HFFc6 (cell line): ENCODE results near the gene KDM4E. TPM values are rescaled to one million over a fixed set of nuclear protein-coding genes. Genes with fewer than 3 reads are reported as not detected.

ENCODE experiments used
- DNase-seq: peaks from one replicate; pipeline ENCODE4 v3.0.0-alpha.2; 2018
- H3K27ac Mint-ChIP-seq: 2 replicates; pipeline ENCODE4 v1.8.0; 2020; ENCODE audit warnings: mild to moderate bottlenecking, mixed read lengths
- H3K27me3 Mint-ChIP-seq: 2 replicates; pipeline ENCODE4 v1.8.0; 2021; ENCODE audit warnings: mild to moderate bottlenecking, moderate library complexity, mixed read lengths; ENCODE audit not compliant: insufficient read depth
- H3K36me3 Mint-ChIP-seq: 2 replicates; pipeline ENCODE4 v1.8.0; 2021; ENCODE audit warnings: low read depth, mixed read lengths
- H3K4me1 Mint-ChIP-seq: 2 replicates; pipeline ENCODE4 v1.8.0; 2020; ENCODE audit warnings: low read depth, mixed read lengths
- H3K4me3 Mint-ChIP-seq: 2 replicates; pipeline ENCODE4 v1.8.0; 2020; ENCODE audit warnings: mild to moderate bottlenecking, moderate library complexity, mixed read lengths
- H3K9me3 Mint-ChIP-seq: 2 replicates; pipeline ENCODE4 v1.8.0; 2020; ENCODE audit warnings: mild to moderate bottlenecking, mixed read lengths
- total RNA-seq, 6 experiments: library from RNA; stranded (reverse); fragmentation: NEBNext Ultra II Directional; extraction: Animal tissue kit (Norgen Biotek cat#: 25700); gene quantifications; 2 replicates in 1 of 6; 3 replicates in 5 of 6; pipeline ENCODE4 v1.2.3, GENCODE V29; 2021
- TF ChIP-seq, protein P1 (sequence below): fragments of 200-600 bp; sonication (generic); IDR thresholded peaks from 2 replicates; pipeline ENCODE4 v1.5.0; 2021; ENCODE audit warnings: antibody characterized with exemption, mild to moderate bottlenecking

The KDM4E gene
- total RNA-seq, 6 experiments from 2014 or later: not detected

DNA sequence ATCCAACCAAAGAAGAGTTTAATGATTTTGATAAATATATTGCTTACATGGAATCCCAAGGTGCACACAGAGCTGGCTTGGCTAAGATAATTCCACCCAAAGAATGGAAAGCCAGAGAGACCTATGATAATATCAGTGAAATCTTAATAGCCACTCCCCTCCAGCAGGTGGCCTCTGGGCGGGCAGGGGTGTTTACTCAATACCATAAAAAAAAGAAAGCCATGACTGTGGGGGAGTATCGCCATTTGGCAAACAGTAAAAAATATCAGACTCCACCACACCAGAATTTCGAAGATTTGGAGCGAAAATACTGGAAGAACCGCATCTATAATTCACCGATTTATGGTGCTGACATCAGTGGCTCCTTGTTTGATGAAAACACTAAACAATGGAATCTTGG, 27.6 kb upstream of the KDM4E start:
- H3K4me3 Mint-ChIP-seq: no peak overlapping the region
- TF ChIP-seq, protein P1, sequence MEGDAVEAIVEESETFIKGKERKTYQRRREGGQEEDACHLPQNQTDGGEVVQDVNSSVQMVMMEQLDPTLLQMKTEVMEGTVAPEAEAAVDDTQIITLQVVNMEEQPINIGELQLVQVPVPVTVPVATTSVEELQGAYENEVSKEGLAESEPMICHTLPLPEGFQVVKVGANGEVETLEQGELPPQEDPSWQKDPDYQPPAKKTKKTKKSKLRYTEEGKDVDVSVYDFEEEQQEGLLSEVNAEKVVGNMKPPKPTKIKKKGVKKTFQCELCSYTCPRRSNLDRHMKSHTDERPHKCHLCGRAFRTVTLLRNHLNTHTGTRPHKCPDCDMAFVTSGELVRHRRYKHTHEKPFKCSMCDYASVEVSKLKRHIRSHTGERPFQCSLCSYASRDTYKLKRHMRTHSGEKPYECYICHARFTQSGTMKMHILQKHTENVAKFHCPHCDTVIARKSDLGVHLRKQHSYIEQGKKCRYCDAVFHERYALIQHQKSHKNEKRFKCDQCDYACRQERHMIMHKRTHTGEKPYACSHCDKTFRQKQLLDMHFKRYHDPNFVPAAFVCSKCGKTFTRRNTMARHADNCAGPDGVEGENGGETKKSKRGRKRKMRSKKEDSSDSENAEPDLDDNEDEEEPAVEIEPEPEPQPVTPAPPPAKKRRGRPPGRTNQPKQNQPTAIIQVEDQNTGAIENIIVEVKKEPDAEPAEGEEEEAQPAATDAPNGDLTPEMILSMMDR: peak; percentile 21; the same call in 1 of the 2 replicates
- DNase-seq: no peak
- H3K9me3 Mint-ChIP-seq: no peaks in the 10 kb centered on the region
- H3K4me1 Mint-ChIP-seq: no peaks in the 10 kb centered on the region
- no peaks in the 10 kb centered on the region for H3K36me3 Mint-ChIP-seq
- H3K27ac Mint-ChIP-seq: no peak overlapping the region
- H3K27me3 Mint-ChIP-seq: peaks cover 3% of the 10 kb centered on the region; the same call in 1 of the 2 replicates

DNA sequence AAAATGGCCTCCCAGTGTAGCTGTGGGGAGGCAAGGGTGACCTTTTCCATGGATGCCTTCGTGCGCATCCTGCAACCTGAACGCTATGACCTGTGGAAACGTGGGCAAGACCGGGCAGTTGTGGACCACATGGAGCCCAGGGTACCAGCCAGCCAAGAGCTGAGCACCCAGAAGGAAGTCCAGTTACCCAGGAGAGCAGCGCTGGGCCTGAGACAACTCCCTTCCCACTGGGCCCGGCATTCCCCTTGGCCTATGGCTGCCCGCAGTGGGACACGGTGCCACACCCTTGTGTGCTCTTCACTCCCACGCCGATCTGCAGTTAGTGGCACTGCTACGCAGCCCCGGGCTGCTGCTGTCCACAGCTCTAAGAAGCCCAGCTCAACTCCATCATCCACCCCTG, 26.8 kb upstream of the KDM4E start:
- H3K4me3 Mint-ChIP-seq: no peak overlapping the region
- H3K27ac Mint-ChIP-seq: no peak overlapping the region
- H3K9me3 Mint-ChIP-seq: no peaks in the 10 kb centered on the region
- DNase-seq: no peak
- H3K4me1 Mint-ChIP-seq: no peaks in the 10 kb centered on the region
- H3K36me3 Mint-ChIP-seq: no peaks in the 10 kb centered on the region
- TF ChIP-seq, protein P1: no peak
- H3K27me3 Mint-ChIP-seq: peaks cover 3% of the 10 kb centered on the region; the same call in 1 of the 2 replicates

DNA sequence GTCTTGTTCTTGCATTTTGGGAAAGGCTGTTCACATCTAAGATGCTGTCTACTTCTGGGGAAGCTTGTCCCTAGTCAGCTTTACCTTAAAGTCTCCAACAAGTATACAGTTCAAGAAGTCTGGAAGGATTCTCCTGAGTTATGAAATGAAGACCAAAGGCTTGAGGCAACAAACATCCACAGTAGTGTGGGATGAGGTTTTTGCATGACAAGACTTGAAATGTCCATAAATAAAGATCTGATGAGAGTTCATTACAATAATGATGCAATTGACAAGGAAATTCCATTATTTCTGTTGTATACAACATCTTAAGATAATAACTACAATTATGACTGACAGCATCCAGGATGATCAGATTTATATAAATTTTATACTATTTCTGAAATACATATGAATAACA, 21.3 kb upstream of the KDM4E start:
- DNase-seq: no peak
- H3K4me1 Mint-ChIP-seq: no peaks in the 10 kb centered on the region
- no peak overlapping the region for H3K27ac Mint-ChIP-seq
- no peak overlapping the region for H3K4me3 Mint-ChIP-seq
- TF ChIP-seq, protein P1: no peak
- peaks cover 13% of the 10 kb centered on the region; the same call in 1 of the 2 replicates for H3K27me3 Mint-ChIP-seq
- H3K9me3 Mint-ChIP-seq: no peaks in the 10 kb centered on the region
- H3K36me3 Mint-ChIP-seq: no peaks in the 10 kb centered on the region

DNA sequence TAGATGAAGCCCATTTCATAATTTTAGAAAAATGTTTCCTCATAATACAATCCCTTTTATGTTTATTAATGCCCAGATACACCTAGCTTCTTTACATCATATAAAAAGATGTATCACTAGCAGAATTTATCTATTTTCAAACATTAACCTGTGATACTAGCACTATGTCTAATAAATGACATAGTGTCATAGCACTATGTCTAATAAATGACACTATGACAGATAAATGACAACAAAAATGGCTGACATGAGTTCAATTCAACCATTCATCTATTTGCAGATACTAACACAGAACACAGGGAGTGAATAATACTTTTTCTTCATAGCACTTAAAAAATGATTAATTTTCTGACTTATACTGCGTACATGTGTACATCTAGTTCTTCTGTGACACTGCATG, 19.4 kb upstream of the KDM4E start:
- Mint-ChIP-seq H3K27ac (no peak overlapping the region), H3K4me1 (no peaks in the 10 kb centered on the region), H3K36me3 (no peaks in the 10 kb centered on the region), H3K4me3 (no peak overlapping the region), H3K9me3 (no peaks in the 10 kb centered on the region), H3K27me3 (peaks cover 13% of the 10 kb centered on the region; the same call in 1 of the 2 replicates)
- TF ChIP-seq, protein P1: no peak
- DNase-seq: no peak

DNA sequence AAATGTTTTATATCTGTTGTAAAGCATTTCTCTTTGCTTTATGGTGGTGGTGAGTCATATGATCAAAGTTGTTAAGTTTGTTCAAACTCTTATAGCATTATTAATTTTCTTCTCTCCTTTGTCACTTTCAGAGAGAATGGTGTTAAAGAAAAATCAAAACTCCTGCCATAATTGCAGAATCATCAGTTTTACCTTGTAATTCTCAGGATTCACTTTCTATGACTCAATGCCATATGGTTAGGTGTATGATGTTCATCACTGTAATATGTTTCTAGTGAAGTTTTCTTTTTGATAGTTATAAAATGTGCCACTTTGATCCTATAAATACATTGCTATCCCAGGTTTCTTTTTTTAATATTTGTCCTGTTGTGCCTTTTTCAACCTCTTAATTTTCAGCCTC, 13.7 kb upstream of the KDM4E start:
- H3K4me1 Mint-ChIP-seq: no peaks in the 10 kb centered on the region

More for the DNA sequence above, 13.7 kb upstream of the KDM4E start:
- Mint-ChIP-seq H3K4me3 (no peak overlapping the region), H3K36me3 (no peaks in the 10 kb centered on the region), H3K27ac (no peak overlapping the region), H3K27me3 (peaks cover 17% of the 10 kb centered on the region), H3K9me3 (no peaks in the 10 kb centered on the region)
- TF ChIP-seq, protein P1: no peak
- DNase-seq: no peak
